SK-N-SH (cell line): Measurements from ENCODE around the gene TACR2.
A peak's percentile ranks its signal among the peaks of the same experiment; 100 is the strongest.

Experiments
- ELF1 ChIP-seq: IDR thresholded peaks from 2 replicates; pipeline ENCODE4 v1.4.0; 2012
- JUND ChIP-seq: IDR thresholded peaks from 2 replicates; pipeline ENCODE4 v1.4.0; 2012
- RFX5 ChIP-seq: IDR thresholded peaks from 2 replicates; pipeline ENCODE4 v1.6.1; 2012; ENCODE audit warnings: mild to moderate bottlenecking, improper control_type of control experiment, low read length
- TCF12 ChIP-seq: IDR thresholded peaks from 2 replicates; pipeline ENCODE4 v1.4.0; 2012
- YY1 ChIP-seq: IDR thresholded peaks from 2 replicates; pipeline ENCODE4 v1.4.0; 2012; ENCODE audit warnings: low read depth, mild to moderate bottlenecking
- TF ChIP-seq, protein P1 (sequence below): fragments of 200-600 bp; sonication (generic); IDR thresholded peaks from 2 replicates; pipeline ENCODE4 v1.6.1; 2017; ENCODE audit warnings: antibody characterized with exemption, mild to moderate bottlenecking, moderate library complexity
- TF ChIP-seq, protein P2 (sequence below): IDR thresholded peaks from 2 replicates; pipeline ENCODE4 v1.4.0; 2012; ENCODE audit warnings: low read depth, borderline replicate concordance

DNA sequence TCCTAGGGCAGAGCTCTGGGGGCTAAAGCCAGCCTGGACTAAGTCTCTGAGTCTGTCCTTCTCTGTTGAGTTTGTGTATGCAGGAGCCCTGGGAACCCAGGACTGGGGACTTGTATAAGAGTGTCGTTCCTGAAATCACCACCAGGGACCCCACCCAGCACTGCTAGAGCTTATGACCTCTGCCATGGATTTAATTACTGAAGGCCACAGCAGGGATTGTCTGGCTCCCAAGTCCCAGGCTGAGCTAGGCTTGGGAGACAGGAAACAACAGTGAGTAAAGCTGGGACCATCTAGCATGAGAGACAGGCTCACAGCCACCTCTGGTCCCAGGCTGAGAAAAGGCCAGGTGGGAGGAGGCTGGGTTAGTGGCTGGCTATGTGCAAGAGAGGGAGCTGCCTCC, 33.1 kb upstream of the TACR2 start:
- TF ChIP-seq, protein P1, sequence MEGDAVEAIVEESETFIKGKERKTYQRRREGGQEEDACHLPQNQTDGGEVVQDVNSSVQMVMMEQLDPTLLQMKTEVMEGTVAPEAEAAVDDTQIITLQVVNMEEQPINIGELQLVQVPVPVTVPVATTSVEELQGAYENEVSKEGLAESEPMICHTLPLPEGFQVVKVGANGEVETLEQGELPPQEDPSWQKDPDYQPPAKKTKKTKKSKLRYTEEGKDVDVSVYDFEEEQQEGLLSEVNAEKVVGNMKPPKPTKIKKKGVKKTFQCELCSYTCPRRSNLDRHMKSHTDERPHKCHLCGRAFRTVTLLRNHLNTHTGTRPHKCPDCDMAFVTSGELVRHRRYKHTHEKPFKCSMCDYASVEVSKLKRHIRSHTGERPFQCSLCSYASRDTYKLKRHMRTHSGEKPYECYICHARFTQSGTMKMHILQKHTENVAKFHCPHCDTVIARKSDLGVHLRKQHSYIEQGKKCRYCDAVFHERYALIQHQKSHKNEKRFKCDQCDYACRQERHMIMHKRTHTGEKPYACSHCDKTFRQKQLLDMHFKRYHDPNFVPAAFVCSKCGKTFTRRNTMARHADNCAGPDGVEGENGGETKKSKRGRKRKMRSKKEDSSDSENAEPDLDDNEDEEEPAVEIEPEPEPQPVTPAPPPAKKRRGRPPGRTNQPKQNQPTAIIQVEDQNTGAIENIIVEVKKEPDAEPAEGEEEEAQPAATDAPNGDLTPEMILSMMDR: peak; percentile 57
- TF ChIP-seq JUND (no peak), YY1 (no peak), TCF12 (no peak), ELF1 (no peak), RFX5 (no peak)
- TF ChIP-seq, protein P2, sequence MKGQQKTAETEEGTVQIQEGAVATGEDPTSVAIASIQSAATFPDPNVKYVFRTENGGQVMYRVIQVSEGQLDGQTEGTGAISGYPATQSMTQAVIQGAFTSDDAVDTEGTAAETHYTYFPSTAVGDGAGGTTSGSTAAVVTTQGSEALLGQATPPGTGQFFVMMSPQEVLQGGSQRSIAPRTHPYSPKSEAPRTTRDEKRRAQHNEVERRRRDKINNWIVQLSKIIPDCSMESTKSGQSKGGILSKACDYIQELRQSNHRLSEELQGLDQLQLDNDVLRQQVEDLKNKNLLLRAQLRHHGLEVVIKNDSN: no peak
